HCT116 (cell line): Measurements from ENCODE around the gene TSHZ1. TPM values are rescaled to one million over a fixed set of nuclear protein-coding genes. Genes with fewer than 3 reads are reported as not detected.

Source experiments
- ATAC-seq: fragments of 200-7000 bp; cut with Tn5 transposase; 2 replicates; pipeline ENCODE4 v1.9.1; 2020; ENCODE audit warnings: mild to moderate bottlenecking, moderate library complexity
- BruUV-seq: library from RNA; stranded (reverse); fragments of 400-500 nt; replicated peaks from 2 replicates; lab custom pipeline; 2021; lab: Mats Ljungman, UMichigan
- CTCF ChIA-PET: fragments of 300-600 bp; sonication (Branson Sonifier 250); formaldehyde crosslinking; loops from one replicate; lab custom pipeline; 2021; ENCODE audit warnings: antibody characterized with exemption; lab: Charles Lee
- POLR2A ChIA-PET: fragments of 300-600, 350-600 bp; sonication (Branson Sonifier 250); formaldehyde crosslinking; loops from one replicate; lab custom pipeline; 2021; ENCODE audit warnings: antibody characterized with exemption; lab: Charles Lee
- RAD21 ChIA-PET, 2 experiments: fragments of 300-600 bp; sonication (Branson Sonifier 250); formaldehyde crosslinking; loops; one replicate each; lab custom pipeline; 2023; ENCODE audit warnings: low total read pairs in 2 of 2; ENCODE audit not compliant: uncharacterized antibody in 2 of 2, unreplicated experiment in 2 of 2, low non-redundant PET in 1 of 2; lab: Charles Lee
- DNase-seq: peaks from one replicate; pipeline ENCODE4 v3.0.0-alpha.2; 2010; ENCODE audit warnings: low read depth, low spot score
- H2AFZ ChIP-seq: fragments of 200-600 bp; shearing (Covaris generic), sonication (generic); 2 replicates; pipeline ENCODE4 v1.6.1; 2017; ENCODE audit warnings: low read depth, mixed run types, mixed read lengths, antibody characterized with exemption, low read length; ENCODE audit not compliant: poor library complexity, severe bottlenecking
- H3K27ac ChIP-seq: 2 replicates; pipeline ENCODE4 v1.5.1; 2012; ENCODE audit warnings: low read depth, low read length
- H3K27me3 ChIP-seq: fragments of 200-600 bp; sonication (generic); 2 replicates; pipeline ENCODE4 v1.6.1; 2016; ENCODE audit warnings: mixed run types, low read length, mixed read lengths; ENCODE audit not compliant: insufficient read depth
- H3K36me3 ChIP-seq, 2 experiments: fragments of 200-500 bp in 1 of 2; fragments of 200-600 bp in 1 of 2; sonication (Bioruptor generic) in 1 of 2; sonication (generic) in 1 of 2; 2 replicates each; pipeline versions ENCODE4 v1.5.1 to v1.6.1; 2014 to 2016; ENCODE audit warnings: low read length in 2 of 2, inconsistent platforms in 1 of 2, mixed read lengths in 1 of 2, mixed run types in 1 of 2; ENCODE audit not compliant: insufficient read depth in 2 of 2, control insufficient read depth in 1 of 2
- H3K4me1 ChIP-seq, 2 experiments: fragments of 200-600 bp in 1 of 2; sonication (generic) in 1 of 2; 2 replicates each; pipeline versions ENCODE4 v1.5.1 to v1.6.1; 2012 to 2017; ENCODE audit warnings: low read length in 2 of 2, inconsistent platforms in 1 of 2, mild to moderate bottlenecking in 1 of 2, mixed read lengths in 1 of 2, mixed run types in 1 of 2, moderate library complexity in 1 of 2; ENCODE audit not compliant: insufficient read depth in 2 of 2, control insufficient read depth in 1 of 2
- H3K4me2 ChIP-seq: fragments of 200-600 bp; sonication (generic); 2 replicates; pipeline ENCODE4 v1.6.1; 2017; ENCODE audit warnings: mixed run types, low read length, mixed read lengths
- H3K4me3 ChIP-seq, 2 experiments: fragments of 200-600 bp in 1 of 2; sonication (generic) in 1 of 2; replicated peaks in 1 of 2; 2 replicates each; pipeline ENCODE4 v1.5.1; 2011 to 2016; ENCODE audit warnings: low read length in 2 of 2, control low read depth in 1 of 2, low read depth in 1 of 2, mild to moderate bottlenecking in 1 of 2, mixed read lengths in 1 of 2, mixed run types in 1 of 2
- H3K79me2 ChIP-seq: fragments of 200-600 bp; sonication (generic); 2 replicates; pipeline ENCODE4 v1.6.1; 2017; ENCODE audit warnings: mild to moderate bottlenecking, mixed run types, low read length, moderate library complexity, mixed read lengths; ENCODE audit not compliant: insufficient read depth
- H3K9ac ChIP-seq: fragments of 200-600 bp; sonication (generic); 2 replicates; pipeline ENCODE4 v1.6.1; 2016; ENCODE audit warnings: low read length, mixed read lengths
- H3K9me2 ChIP-seq: fragments of 200-600 bp; sonication (generic), shearing (Covaris generic); 2 replicates; pipeline ENCODE4 v1.6.1; 2017; ENCODE audit warnings: mixed run types, mild to moderate bottlenecking, moderate library complexity; ENCODE audit not compliant: insufficient read depth
- H3K9me3 ChIP-seq, 2 experiments: fragments of 200-500 bp in 1 of 2; fragments of 200-600 bp in 1 of 2; sonication (Bioruptor generic) in 1 of 2; sonication (generic) in 1 of 2; 2 replicates each; pipeline ENCODE4 v1.6.1; 2014 to 2017; ENCODE audit warnings: low read length in 2 of 2, mixed read lengths in 2 of 2, inconsistent platforms in 1 of 2, low read depth in 1 of 2, mild to moderate bottlenecking in 1 of 2, mixed run types in 1 of 2, moderate library complexity in 1 of 2; ENCODE audit not compliant: control insufficient read depth in 1 of 2, insufficient read depth in 1 of 2
- H4K20me1 ChIP-seq: fragments of 200-600 bp; sonication (generic), shearing (Covaris generic); 2 replicates; pipeline ENCODE4 v1.6.1; 2017; ENCODE audit warnings: mixed run types, mild to moderate bottlenecking, moderate library complexity; ENCODE audit not compliant: insufficient read depth
- CEBPB ChIP-seq: IDR thresholded peaks from 2 replicates; pipeline ENCODE4 v1.6.1; 2012; ENCODE audit warnings: low read depth
- CTCF ChIP-seq, 3 experiments: fragments of 200-600 bp in 1 of 3; sonication (generic) in 1 of 3; IDR thresholded peaks in 2 of 3; conservative IDR thresholded peaks in 1 of 3; 2 replicates each; pipeline ENCODE4 v1.5.1; 2012 to 2017; ENCODE audit warnings: low read depth in 2 of 3, low read length in 2 of 3, antibody characterized with exemption in 1 of 3, borderline replicate concordance in 1 of 3, control low read depth in 1 of 3, mild to moderate bottlenecking in 1 of 3, mixed read lengths in 1 of 3, mixed run types in 1 of 3, moderate library complexity in 1 of 3; ENCODE audit not compliant: insufficient read depth in 1 of 3
- EGR1 ChIP-seq: IDR thresholded peaks from 2 replicates; pipeline ENCODE4 v1.6.1; 2012; ENCODE audit warnings: low read depth
- MAX ChIP-seq: IDR thresholded peaks from 2 replicates; pipeline ENCODE4 v1.6.1; 2012
- POLR2A ChIP-seq: IDR thresholded peaks from 2 replicates; pipeline ENCODE4 v1.7.0; 2011; ENCODE audit warnings: borderline replicate concordance; ENCODE audit not compliant: insufficient read depth, insufficient read length; ENCODE audit errors: extremely low read depth
- REST ChIP-seq: IDR thresholded peaks from 2 replicates; pipeline ENCODE4 v1.6.1; 2012; ENCODE audit warnings: low read depth
- SIN3A ChIP-seq: IDR thresholded peaks from 2 replicates; pipeline ENCODE4 v1.6.1; 2012; ENCODE audit warnings: low read depth
- SP1 ChIP-seq: IDR thresholded peaks from 2 replicates; pipeline ENCODE4 v1.6.1; 2012; ENCODE audit warnings: low read depth
- YY1 ChIP-seq: IDR thresholded peaks from 2 replicates; pipeline ENCODE4 v1.6.1; 2011; ENCODE audit warnings: low read length, low read depth, moderate library complexity, mild to moderate bottlenecking; ENCODE audit not compliant: insufficient replicate concordance; ENCODE audit errors: extremely low read depth
- ZNF274 ChIP-seq: fragments of 200-500 bp; sonication (Bioruptor generic); IDR thresholded peaks from 2 replicates; pipeline ENCODE4 v1.6.1; 2014; ENCODE audit warnings: mild to moderate bottlenecking, low read depth, low read length, inconsistent platforms
- intact Hi-C: fragments of 100-400 bp; cut with micrococcal nuclease; formaldehyde crosslinking; loops from 2 replicates; pipeline ENCODE4 v1.10.0; 2022
- total RNA-seq: library from RNA; stranded (reverse); gene quantifications from one replicate; pipeline ENCODE4 v1.2.1, GENCODE V29; 2021; ENCODE audit not compliant: unreplicated experiment

The TSHZ1 gene
- total RNA-seq, 1 experiment from 2014 or later: 5.7 TPM

- TF ChIP-seq REST: no peak
- TF ChIP-seq CTCF (IDR thresholded peaks at IDR 0.05 in 2 of 3, conservative IDR thresholded peaks at IDR 0.05 in 1 of 3; ENCODE audit: borderline replicate concordance in 1 of 3, insufficient read depth in 1 of 3, low read depth in 2 of 3, low read length in 2 of 3): no peak
Observed at GRCh38 chr18:75269124-75269680, 58.6 kb downstream of the TSHZ1 start (continued).

GRCh38 chr18:75269696-75270095 lies 59.1 kb downstream of the TSHZ1 start:
- Histone ChIP-seq H3K4me1 (no peaks in the 10 kb centered on the region), H2AFZ (no peak overlapping the region), H3K9me3 (no peaks in the 10 kb centered on the region), H3K36me3 (no peaks in the 10 kb centered on the region), H3K79me2 (no peaks in the 10 kb centered on the region), H3K9me2 (no peaks in the 10 kb centered on the region), H3K27me3 (no peaks in the 10 kb centered on the region), H3K9ac (no peak overlapping the region), H3K4me3 (no peak overlapping the region), H4K20me1 (no peaks in the 10 kb centered on the region), H3K27ac (no peak overlapping the region), H3K4me2 (no peak overlapping the region)
- ATAC-seq: no peak
- ChIA-PET POLR2A (no interaction called here), RAD21 (no interaction called here), CTCF (no interaction called here)
- BruUV-seq: no TSS peak
- intact Hi-C loops: no loop called here
- TF ChIP-seq YY1 (no peak), CEBPB (no peak), ZNF274 (no peak), SIN3A (no peak), EGR1 (no peak), POLR2A (no peak), MAX (no peak), SP1 (no peak)
- no peak for DNase-seq
